8988T (cell line): ENCODE results near the gene MALT1.
"Not testable (repeated sequence)": the region's sequence is repeated elsewhere in the genome, so short reads cannot be mapped to it uniquely, and the experiment has no call there.

ENCODE experiments used
- DNase-seq: peaks from one replicate; pipeline ENCODE4 v3.0.0; 2011

Gene MALT1, protein sequence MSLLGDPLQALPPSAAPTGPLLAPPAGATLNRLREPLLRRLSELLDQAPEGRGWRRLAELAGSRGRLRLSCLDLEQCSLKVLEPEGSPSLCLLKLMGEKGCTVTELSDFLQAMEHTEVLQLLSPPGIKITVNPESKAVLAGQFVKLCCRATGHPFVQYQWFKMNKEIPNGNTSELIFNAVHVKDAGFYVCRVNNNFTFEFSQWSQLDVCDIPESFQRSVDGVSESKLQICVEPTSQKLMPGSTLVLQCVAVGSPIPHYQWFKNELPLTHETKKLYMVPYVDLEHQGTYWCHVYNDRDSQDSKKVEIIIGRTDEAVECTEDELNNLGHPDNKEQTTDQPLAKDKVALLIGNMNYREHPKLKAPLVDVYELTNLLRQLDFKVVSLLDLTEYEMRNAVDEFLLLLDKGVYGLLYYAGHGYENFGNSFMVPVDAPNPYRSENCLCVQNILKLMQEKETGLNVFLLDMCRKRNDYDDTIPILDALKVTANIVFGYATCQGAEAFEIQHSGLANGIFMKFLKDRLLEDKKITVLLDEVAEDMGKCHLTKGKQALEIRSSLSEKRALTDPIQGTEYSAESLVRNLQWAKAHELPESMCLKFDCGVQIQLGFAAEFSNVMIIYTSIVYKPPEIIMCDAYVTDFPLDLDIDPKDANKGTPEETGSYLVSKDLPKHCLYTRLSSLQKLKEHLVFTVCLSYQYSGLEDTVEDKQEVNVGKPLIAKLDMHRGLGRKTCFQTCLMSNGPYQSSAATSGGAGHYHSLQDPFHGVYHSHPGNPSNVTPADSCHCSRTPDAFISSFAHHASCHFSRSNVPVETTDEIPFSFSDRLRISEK

DNA sequence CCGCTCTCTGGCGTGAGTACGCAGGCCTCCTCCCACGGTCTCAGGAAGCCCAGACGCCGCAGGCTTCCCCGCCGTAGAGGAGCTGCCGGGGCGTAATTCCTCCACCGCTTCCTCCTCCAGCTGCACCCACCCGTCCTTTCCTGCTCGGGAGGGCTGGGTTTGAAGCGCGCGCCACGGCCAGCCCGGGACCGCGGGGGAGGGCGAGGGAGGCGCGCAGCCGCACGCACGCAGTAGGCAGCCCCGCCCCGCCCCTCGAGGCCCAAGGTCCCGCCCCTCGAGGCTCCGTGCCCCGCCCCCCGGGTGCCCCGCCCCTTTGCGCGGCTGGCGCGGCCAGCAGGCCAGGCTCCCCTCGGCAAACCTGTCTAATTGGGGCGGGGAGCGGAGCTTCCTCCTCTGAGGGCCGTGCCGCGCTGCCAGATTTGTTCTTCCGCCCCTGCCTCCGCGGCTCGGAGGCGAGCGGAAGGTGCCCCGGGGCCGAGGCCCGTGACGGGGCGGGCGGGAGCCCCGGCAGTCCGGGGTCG, at the start of gene MALT1:
Gene MALT1, plus strand, starts transcription at position 355 of the 521 bp plus-strand sequence. CDS start 179 bp downstream, outside the sequence.
- DNase-seq: peak; percentile 41

DNA sequence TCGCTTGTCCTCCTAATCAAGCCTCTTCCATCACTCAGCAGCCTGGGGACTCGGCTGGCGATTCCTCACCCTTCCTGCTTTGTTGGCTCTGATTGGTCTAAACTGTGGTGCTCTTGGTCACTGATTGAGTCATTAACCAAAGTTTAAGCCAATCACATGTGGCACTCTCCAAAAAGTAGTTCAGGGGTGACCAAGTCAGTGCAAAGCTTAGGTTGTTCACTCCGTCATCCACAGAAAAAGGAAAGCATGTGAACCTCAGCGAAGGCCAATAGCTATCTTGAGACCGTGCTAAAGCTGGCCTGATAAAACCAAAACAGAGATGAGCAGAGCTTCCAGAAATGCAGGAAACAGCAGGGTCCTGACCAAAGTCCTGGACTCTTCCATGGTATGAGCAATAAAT, 47.3 kb upstream of the MALT1 start:
- no peak for DNase-seq

DNA sequence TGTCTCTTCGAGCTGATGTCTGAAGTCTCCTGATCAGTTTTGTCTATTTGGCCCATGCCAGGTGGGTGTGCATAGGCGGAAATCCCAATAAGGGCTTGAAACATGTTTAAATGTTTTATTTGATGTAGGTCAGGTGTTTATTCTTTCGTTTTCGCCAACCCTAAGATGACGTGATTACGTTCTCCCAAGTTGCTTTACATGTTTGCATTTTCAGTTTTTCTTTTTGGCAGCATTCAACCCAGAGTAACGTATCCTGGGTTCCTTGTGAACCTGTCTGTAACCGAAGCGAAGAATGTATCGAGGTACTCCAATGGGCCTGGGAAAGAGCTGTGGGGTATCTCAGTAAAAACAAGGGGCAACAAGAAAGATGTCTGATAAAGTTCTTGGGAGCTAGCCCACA, 45.4 kb upstream of the MALT1 start:
- no peak for DNase-seq

DNA sequence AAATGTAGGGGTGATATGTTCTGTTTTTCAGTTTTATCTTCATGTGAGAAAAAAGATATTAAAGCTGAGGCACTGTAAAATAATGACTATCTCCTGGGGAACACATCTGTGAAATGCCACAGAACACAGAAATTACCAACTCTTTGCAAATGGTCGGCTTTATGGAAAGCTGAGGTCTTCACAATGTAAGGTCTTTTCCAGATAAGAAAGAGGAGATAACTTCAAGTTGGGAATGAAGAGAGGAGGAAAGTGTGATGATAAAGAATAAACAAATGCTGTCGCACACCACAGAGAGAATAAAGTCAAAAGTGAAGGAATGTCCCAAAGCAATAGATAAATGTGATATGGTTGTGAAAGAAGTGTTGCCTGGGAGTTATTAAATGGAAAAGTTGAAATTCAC, 41.2 kb upstream of the MALT1 start:
- no peak for DNase-seq

DNA sequence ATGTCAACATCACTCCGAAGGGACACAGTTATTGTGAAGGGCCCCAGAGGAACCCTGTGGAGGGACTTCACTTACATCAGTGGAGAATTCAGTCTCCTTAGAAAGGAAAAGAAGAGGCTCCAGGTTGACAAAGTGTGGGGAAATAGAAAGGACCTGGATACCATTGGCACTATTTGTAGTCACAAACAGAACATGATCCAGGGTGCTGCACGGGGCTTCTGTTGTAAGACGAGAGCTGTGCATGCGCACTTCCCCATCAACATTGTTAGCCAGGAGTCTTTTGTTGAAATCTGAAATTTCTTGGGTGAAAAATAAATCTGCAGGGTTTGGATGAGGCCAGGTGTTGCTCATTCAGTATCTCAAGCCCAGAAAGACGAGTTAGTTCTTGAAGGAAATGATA, 40.0 kb upstream of the MALT1 start:
- no peak for DNase-seq

DNA sequence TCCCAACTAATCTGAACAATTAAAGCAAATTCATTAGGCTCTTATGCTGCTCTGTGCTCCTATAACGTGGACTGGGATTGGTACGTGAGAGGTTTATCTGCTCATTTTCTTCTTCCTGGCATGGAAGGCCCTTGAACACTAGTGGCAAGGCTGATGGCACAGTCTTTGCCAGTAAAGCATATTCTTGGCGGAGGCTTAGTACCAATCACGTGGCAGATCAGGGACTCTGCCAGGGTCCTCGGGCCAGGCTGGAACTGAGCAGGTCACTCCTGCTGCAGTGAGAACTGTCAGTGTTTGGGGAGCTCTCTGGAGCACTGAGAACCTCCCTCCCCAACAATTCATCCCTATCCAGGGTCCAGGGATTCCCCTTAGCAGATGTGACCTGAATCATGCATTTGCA, 38.7 kb upstream of the MALT1 start:
- DNase-seq: no peak

DNA sequence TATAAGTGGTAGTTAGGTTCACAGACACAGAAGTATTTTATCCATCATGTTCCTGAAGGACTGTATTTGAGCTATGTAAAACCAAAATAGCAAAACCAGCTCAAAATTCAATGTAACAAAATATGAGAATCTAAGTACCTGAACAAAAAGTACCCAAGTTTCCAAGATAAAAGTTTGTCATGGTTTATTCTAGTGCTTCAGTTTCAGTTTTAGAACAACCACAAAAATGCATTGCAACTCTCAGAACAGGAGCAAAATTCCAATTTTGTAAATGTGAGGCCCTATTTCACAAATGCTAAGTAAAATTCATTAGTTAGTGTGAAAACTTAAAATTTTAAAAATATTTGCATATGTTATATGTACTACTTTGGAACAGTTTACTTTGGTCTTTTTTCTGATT, 37.4 kb upstream of the MALT1 start:
- no peak for DNase-seq

DNA sequence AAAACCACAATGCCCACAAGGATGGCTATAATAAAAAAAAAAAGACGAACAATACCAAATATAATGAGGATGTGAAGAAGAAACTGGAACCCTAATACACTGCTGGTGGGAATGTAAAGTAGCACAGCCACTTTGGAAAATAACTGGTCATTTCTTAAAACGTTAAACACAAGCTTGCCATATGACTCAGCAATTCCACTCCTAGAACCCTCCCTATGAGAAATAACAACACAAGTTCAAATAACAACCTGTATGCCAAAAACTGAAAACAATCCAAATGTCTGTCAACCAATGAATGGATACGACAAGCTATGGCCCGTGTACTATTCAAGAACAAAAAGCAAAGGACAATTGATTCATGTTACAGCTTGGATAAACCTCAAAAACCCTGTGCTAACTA, 35.4 kb upstream of the MALT1 start:
- DNase-seq: no peak

DNA sequence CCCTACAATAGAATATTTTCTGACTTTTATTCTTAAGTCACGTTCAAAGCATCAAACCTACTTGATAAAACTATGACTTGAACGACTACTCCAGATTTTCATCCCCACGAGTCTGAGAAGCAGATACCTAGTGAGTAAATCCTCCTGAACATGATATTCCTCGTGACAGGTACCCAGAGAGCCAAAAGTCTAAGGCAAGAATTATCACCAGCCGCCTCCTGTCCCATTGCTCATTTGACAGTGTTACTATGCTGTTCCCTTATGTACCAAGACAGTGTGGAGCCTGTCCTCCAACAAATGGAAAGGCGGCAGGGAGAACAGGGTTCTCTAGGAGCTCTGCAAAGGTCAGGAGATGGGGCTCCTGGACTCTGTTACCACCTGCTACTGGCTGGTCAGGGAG, 34.1 kb upstream of the MALT1 start:
- DNase-seq: no peak

DNA sequence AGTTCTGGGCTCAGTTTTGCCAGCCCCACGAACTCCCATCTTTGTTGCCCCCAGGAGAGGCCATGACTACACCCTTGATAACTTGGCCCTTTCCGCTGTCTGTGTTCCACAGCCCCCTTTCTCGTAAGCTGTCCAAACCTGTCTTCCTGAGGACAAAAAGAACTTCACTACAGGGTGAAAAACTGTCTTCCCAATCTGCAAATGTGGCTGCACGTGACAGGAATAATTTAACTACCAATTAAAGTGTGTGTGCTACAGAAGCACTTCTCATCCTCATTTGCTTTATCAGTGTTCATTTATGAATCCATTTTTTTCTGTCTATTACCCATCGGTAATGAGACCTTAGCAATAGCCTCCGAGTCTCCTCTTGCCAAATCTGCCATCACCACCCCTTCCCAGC, 33.3 kb upstream of the MALT1 start:
- no peak for DNase-seq

DNA sequence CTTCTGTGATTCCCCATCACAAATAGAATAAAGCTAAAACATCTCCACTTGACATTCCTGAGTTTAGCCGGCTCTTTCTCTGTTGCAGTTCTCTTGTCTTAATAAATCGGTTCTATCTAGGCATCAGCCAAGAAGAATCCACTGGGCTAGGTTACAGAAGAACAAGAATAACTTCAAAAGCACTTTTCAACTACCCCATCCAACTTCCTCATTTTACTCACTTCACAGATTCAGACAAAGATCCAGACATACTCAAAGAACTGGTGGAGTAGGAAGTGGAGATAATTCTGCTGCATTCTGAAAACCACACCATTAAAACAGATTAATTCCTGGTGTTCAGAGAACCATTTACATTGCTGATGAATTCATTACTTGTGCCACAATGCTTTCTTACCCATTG, 32.8 kb upstream of the MALT1 start:
- DNase-seq: no peak

DNA sequence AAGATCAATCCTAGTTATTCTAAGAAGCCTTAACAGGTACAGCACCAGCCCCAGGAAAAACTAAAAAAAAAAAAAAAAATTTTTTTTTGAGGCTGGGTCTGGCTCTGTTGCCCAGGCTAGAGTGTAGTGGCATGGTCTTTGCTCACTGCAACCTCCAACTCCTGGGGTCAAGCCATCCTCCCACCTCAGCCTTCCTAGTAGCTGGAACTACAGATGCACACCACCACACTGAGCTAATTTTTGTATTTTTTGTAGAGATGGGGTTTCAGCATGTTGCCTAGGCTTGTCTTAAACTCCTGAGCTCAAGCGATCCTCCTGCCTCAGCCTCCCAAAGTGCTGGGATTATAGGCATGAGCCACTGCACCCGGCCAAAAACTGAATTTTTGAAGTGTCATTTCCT, 32.0 kb upstream of the MALT1 start:
- no peak for DNase-seq

DNA sequence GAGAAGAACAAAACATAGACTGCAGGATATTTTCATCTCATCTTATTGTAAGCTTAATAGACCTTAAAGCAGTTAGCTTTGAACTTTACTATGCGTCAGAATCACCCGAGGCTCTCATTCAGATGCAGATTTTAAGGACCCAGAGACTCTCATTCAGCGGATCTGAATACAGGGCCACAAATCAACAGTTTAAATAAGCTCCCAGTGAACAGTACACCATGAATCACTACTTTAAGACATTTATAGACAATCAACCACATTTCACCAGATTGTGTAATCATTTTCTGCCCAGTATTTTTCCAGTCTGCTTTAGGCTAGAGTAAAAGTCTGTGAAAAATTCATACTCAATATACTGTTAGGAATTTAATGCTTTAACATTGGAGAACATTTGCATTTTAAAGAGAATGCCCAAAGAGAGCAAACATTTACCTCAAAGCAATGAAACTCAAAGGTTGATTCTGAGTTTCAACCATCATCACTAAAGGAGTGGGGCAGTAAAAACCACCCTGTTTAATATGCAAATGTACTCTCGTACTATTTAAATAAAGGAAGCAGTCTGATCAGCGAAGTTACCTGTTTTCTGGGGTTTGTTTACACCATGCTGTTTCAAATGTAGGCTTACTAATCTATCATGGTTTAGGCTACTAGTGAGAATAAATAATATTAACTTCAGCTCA, 31.4 kb upstream of the MALT1 start:
- no peak for DNase-seq

DNA sequence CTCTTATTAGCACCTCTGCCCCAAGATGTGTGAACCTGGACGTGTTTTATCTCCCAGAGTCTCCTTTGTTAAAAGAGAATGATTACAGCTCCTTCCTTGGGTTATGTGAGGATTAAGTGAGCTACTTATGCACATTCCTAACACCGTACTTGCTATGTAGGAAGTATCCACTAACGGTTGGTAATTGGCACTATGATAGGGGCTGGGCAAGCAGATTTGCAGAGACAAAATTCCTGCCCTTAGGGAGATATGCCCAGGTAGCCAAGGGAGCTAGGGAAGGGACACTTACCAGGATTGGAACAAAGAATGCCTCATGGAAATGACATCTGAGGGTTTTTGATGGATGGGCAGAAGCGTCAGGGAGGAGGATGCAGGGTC, 30.8 kb upstream of the MALT1 start:
- DNase-seq: no peak

DNA sequence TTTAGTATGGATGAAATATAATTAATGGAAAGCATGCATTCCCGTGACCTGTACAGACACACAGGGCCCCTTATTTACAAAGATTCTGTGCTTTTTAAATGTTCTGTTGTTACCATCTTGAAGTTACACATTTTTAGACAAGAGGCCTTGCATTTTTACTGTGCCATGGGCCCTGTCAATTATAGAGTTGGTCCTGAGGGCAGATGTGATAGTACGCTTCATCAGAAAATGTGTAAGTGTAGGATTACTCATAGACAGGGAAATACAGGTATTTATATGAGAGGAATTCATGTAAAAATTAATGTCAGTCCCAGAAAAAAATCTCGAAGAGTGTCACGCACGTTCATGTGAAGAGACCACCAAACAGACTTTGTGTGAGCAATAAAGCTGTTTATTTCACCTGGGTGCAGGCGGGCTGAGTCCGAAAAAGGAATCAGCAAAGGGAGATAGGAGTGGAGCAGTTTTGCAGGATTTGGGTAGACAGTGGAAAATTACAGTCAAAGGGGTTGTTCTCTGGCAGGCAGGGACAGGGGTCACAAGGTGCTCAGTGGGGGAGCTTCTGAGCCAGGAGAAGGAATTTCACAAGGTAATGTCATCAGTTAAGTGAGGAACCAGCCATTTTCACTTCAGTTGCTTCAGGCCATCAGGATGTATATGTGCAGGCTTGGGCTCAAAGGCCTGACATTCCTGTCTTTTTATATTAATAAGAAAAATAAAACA, 30.2 kb upstream of the MALT1 start:
- DNase-seq: no peak

DNA sequence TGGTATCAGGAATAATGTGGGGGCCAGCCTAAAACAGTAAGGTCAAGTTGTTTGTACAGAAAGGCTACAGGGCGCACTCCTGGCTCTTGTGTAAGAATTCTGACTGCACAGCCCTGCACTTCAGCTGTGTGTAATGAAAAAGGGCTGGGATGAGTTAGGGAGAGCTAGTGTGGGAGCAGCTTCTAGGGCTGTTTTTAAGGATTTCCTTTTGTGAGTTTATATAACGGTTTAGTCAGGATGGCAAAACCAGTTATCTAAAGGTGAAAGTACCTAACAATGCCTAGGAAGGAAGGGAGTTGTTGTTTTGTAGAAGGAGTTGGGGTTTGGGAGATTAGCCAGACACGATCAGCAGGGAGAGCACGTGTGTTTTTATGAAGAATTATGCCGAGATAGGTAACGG, 27.7 kb upstream of the MALT1 start:
- not testable (repeated sequence) for DNase-seq

DNA sequence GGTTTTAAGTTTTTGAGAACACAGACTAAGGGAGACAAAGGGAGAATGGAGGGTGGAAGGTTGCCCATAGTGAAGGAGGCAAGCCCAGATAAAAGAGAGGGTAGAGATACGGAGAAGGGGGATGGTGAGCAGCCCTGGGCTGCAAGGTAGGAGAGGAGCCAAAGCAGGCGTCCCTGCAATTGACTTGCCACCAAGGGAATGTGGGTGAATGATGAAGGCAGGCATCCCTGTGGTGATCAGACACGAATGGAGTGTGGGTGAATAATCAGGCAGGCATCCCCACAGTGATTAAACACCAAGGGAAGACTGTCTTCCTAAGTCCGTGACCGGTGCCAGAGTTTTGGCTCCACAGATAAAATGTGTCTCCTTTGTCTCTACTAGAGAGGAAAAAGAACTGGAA, 25.9 kb upstream of the MALT1 start:
- DNase-seq: no peak

DNA sequence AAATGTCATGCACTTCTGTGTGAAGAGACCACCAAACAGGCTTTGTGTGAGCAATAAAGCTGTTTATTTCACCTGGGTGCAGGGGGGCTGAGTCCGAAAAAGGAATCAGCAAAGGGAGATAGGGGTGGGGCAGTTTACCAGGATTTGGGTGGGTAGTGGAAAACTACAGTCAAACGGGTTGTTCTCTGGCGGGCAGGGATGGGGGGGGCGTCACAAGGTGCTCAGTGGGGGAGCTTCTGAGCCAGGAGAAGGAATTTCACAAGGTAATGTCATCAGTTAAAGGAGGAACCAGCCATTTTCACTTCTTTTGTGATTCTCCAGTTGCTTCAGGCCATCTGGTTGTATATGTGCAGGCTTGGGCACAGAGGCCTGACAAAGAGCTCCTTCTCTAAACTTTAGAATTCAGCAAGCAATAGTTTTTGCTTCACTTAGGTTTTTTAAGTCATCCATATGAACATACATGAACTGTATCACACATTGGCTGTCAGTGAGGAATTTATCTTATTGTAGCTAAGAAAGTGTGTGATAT, 24.9 kb upstream of the MALT1 start:
- no peak for DNase-seq

DNA sequence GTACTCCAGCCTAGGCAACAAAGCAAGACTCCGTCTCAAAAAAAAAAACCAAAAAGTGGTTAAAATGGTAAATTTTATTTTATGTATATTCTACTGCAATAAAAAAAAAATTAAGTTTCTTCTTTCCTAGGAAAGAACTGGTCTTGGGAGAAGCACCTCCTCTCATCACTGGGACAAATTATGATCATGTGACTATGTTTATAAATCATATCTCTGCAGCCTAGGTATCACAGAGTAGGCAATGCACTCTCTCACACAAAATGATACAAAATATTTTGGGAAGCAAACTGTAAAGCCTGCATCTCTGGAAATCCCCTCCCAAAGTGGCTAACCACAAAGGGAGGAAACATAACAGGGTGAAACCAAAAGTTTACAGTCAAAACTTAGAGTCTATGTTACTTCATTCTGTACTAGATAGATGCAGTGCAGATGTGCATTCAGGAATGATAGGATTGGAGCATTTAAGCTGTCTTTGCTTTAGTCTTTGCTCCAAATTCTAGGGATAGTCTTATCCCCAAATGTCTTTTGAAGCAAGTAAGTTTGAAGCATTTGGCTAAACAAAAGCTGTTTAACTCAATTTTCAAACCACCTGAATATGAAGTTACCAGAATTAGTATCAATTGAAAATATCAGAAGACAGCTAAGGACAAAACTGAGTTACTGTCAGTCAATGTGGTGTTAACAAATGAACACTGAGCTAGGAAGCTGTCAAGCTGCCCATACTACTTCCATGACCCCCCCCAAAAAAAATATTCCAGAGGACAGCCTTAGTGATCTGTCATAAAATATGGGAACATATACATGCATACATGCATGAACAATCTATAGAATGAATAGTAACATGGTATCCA, 21.1 kb upstream of the MALT1 start:
- no peak for DNase-seq

DNA sequence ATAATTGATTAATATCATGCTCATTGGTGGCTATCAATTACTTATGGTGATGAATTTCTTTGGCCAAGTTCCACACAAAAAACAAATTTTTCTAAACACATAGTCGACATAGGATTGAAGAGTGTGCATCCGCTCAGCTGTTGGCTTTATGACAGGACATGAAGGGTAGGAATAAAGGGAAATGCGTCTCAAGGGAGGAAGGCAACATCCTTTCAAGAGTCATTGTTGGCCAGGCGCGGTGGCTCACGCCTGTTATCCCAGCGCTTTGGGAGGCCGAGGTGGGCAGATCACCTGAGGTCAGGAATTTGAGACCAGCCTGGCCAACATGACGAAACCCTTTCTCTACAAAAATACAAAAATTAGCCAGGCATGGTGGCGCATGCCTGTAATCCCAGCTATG, 20.4 kb upstream of the MALT1 start:
- DNase-seq: not testable (repeated sequence)

DNA sequence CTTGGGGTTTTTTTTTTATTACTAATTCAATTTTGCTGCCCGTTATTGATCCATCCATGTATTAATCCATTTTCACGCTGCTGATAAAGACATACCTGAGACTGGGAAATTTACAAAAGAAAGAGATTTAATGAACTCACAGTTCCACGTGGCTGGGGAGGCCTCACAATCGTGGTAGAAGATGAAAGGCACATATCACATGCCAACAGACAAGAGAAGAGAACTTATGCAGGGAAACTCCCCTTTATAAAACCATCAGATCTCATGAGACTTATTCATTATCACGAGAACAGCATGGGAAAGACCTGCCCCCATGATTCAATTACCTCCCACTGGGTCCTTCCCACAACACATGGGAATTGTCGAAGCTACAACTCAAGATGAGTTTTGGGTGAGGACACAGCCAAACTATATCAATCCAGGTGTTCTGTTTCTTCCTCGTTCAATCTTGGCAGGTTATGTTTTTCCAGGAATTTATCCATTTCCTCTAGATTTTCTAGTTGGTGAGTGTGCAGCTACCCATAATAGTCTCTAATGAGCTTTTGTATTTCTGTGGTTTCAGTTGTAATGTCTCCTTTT, 18.0 kb upstream of the MALT1 start:
- DNase-seq: not testable (repeated sequence)
